CD4-positive, alpha-beta memory T cell (primary cell): Measurements from ENCODE around the gene TCF4. TPM values are rescaled to one million over a fixed set of nuclear protein-coding genes. Genes with fewer than 3 reads are reported as not detected.

Experiments
- CTCF ChIA-PET: fragments of 350-600 bp; sonication (Branson Sonifier 250); formaldehyde crosslinking; loops from one replicate; lab custom pipeline; 2021; ENCODE audit warnings: inconsistent platforms; ENCODE audit not compliant: partially characterized antibody; lab: Charles Lee
- POLR2A ChIA-PET: fragments of 350-600 bp; sonication (Branson Sonifier 250); formaldehyde crosslinking; loops from one replicate; lab custom pipeline; 2021; ENCODE audit not compliant: partially characterized antibody; lab: Charles Lee
- DNase-seq, 5 donors: peaks; one replicate each; pipeline versions ENCODE4 v3.0.0 to v3.0.0-alpha.2; 2020 to 2022; ENCODE audit warnings: mixed read lengths in 1 of 5
- H3K27ac ChIP-seq: one replicate; pipeline ENCODE4 v1.7.0; 2013; ENCODE audit warnings: low read depth, low read length
- H3K27me3 ChIP-seq: 2 replicates; pipeline ENCODE4 v1.7.0; 2013; ENCODE audit warnings: mild to moderate bottlenecking, low read length, moderate library complexity; ENCODE audit not compliant: insufficient read depth
- H3K36me3 ChIP-seq: 2 replicates; pipeline ENCODE4 v1.7.0; 2013; ENCODE audit warnings: mild to moderate bottlenecking, low read length, moderate library complexity; ENCODE audit not compliant: insufficient read depth
- H3K4me1 ChIP-seq: 2 replicates; pipeline ENCODE4 v1.7.0; 2013; ENCODE audit warnings: mild to moderate bottlenecking, low read length, moderate library complexity; ENCODE audit not compliant: insufficient read depth
- H3K4me3 ChIP-seq, 2 donors: one replicate each; pipeline ENCODE4 v1.7.0; 2013; ENCODE audit warnings: low read length in 2 of 2, mild to moderate bottlenecking in 1 of 2
- H3K9me3 ChIP-seq, 2 donors: one replicate each; pipeline ENCODE4 v1.7.0; 2013; ENCODE audit warnings: low read length in 2 of 2, control low read depth in 1 of 2; ENCODE audit not compliant: control insufficient read depth in 1 of 2
- H3K27ac Mint-ChIP-seq, 7 donors: one replicate each; pipeline ENCODE4 v1.8.0; 2020 to 2021; ENCODE audit warnings: mixed read lengths in 7 of 7, mild to moderate bottlenecking in 6 of 7, inconsistent platforms in 3 of 7, moderate library complexity in 3 of 7
- H3K27me3 Mint-ChIP-seq, 2 donors: one replicate each; pipeline ENCODE4 v1.8.0; 2020 to 2021; ENCODE audit warnings: mixed read lengths in 2 of 2
- H3K36me3 Mint-ChIP-seq, 2 donors: one replicate each; pipeline ENCODE4 v1.8.0; 2020 to 2021; ENCODE audit warnings: mixed read lengths in 2 of 2, inconsistent platforms in 1 of 2, mild to moderate bottlenecking in 1 of 2
- H3K4me1 Mint-ChIP-seq, 4 donors: one replicate each; pipeline ENCODE4 v1.8.0; 2020 to 2021; ENCODE audit warnings: mixed read lengths in 4 of 4, mild to moderate bottlenecking in 1 of 4
- H3K4me3 Mint-ChIP-seq, 8 donors: one replicate each; pipeline ENCODE4 v1.8.0; 2020 to 2021; ENCODE audit warnings: mixed read lengths in 8 of 8, mild to moderate bottlenecking in 7 of 8, moderate library complexity in 6 of 8, inconsistent platforms in 3 of 8
- H3K9me3 Mint-ChIP-seq, 8 donors: one replicate each; pipeline ENCODE4 v1.8.0; 2020 to 2021; ENCODE audit warnings: mixed read lengths in 8 of 8, mild to moderate bottlenecking in 5 of 8, inconsistent platforms in 3 of 8, moderate library complexity in 1 of 8
- intact Hi-C: fragments of 100-400 bp; cut with micrococcal nuclease; formaldehyde crosslinking; loops from one replicate; pipeline ENCODE4 v1.15.1; 2023
- polyA plus RNA-seq, 2 donors: library from polyadenylated mRNA; unstranded; fragments of 300-500 nt; fragmentation: Illumina TruSeq; gene quantifications; one replicate each; pipeline ENCODE4 v1.2.3, GENCODE V29; 2021
- total RNA-seq, 2 experiments: library from RNA; stranded (reverse); gene quantifications; one replicate each; pipeline ENCODE4 v1.2.3, GENCODE V29; 2021

TCF4 gene
- total and polyA plus RNA-seq, 4 experiments from 2014 or later, result 0.11 to 2.2 (median 0.76) TPM

GRCh38 chr18:55213586-55213985 is 374.4 kb downstream of the TCF4 start:
- H3K9me3 ChIP-seq, result no peaks in the 10 kb centered on the region
- ChIA-PET POLR2A (no interaction called here), CTCF (interaction anchor here (1.0 kb wide), 2 partner anchors 18 to 51 kb away, joined by 3 read pairs; no protein-coding TSS in a partner anchor)
- H3K36me3 ChIP-seq, result no peaks in the 10 kb centered on the region
- H3K4me1 Mint-ChIP-seq, result no peaks in the 10 kb centered on the region
- no peak overlapping the region for H3K27ac ChIP-seq
- no peak overlapping the region for H3K4me3 Mint-ChIP-seq
- no peaks in the 10 kb centered on the region for H3K36me3 Mint-ChIP-seq
- peak overlapping the region in 1 of 7 donors; percentile 29 for H3K27ac Mint-ChIP-seq
- no peak overlapping the region for H3K4me3 ChIP-seq
- H3K27me3 Mint-ChIP-seq, result no peaks in the 10 kb centered on the region
- no peaks in the 10 kb centered on the region for H3K4me1 ChIP-seq
- H3K27me3 ChIP-seq, result no peaks in the 10 kb centered on the region
- intact Hi-C loops, result no loop called here
- no peak for DNase-seq
- H3K9me3 Mint-ChIP-seq, result peaks cover 0 to 10% (median 3%) of the 10 kb centered on the region in 8 donors

GRCh38 chr18:55206927-55207326 is 381.1 kb downstream of the TCF4 start:
- Histone ChIP-seq H3K27ac (no peak overlapping the region), H3K9me3 (no peaks in the 10 kb centered on the region), H3K4me1 (no peaks in the 10 kb centered on the region), H3K36me3 (no peaks in the 10 kb centered on the region), H3K27me3 (no peaks in the 10 kb centered on the region), H3K4me3 (no peak overlapping the region)
- no peak overlapping the region for H3K4me3 Mint-ChIP-seq
- ChIA-PET CTCF (no interaction called here), POLR2A (no interaction called here)
- H3K27me3 Mint-ChIP-seq, result no peaks in the 10 kb centered on the region
- H3K9me3 Mint-ChIP-seq, result peaks cover 0 to 18% (median 3%) of the 10 kb centered on the region in 8 donors
- intact Hi-C loops, result no loop called here
- no peaks in the 10 kb centered on the region for H3K36me3 Mint-ChIP-seq
- H3K4me1 Mint-ChIP-seq, result no peaks in the 10 kb centered on the region
- no peak for DNase-seq
- no peak overlapping the region for H3K27ac Mint-ChIP-seq

GRCh38 chr18:55202232-55202917 is 385.6 kb downstream of the TCF4 start:
- intact Hi-C loops, result no loop called here
- no peak overlapping the region for H3K4me3 Mint-ChIP-seq
- H3K36me3 Mint-ChIP-seq, result no peaks in the 10 kb centered on the region
- peaks cover 0 to 11% (median 3%) of the 10 kb centered on the region in 8 donors for H3K9me3 Mint-ChIP-seq
- Histone ChIP-seq H3K27me3 (no peaks in the 10 kb centered on the region), H3K36me3 (no peaks in the 10 kb centered on the region), H3K4me1 (no peaks in the 10 kb centered on the region), H3K9me3 (no peaks in the 10 kb centered on the region), H3K27ac (no peak overlapping the region), H3K4me3 (no peak overlapping the region)
- H3K4me1 Mint-ChIP-seq, result no peaks in the 10 kb centered on the region
- no peak overlapping the region for H3K27ac Mint-ChIP-seq
- CTCF ChIA-PET, result no interaction called here
- no peaks in the 10 kb centered on the region for H3K27me3 Mint-ChIP-seq
- POLR2A ChIA-PET, result no interaction called here
- DNase-seq, result no peak

GRCh38 chr18:55199291-55199963 is 388.6 kb downstream of the TCF4 start:
- intact Hi-C loops, result no loop called here

GRCh38 chr18:55195863-55196262 is 392.1 kb downstream of the TCF4 start:
- intact Hi-C loops, result no loop called here
- CTCF ChIA-PET, result no interaction called here
- Mint-ChIP-seq H3K27ac (no peak overlapping the region), H3K36me3 (no peaks in the 10 kb centered on the region), H3K27me3 (no peaks in the 10 kb centered on the region), H3K4me3 (no peak overlapping the region), H3K9me3 (peaks cover 0 to 3% (median 0%) of the 10 kb centered on the region in 8 donors), H3K4me1 (no peaks in the 10 kb centered on the region)
- Histone ChIP-seq H3K27ac (no peak overlapping the region), H3K36me3 (no peaks in the 10 kb centered on the region), H3K27me3 (no peaks in the 10 kb centered on the region), H3K4me3 (no peak overlapping the region), H3K9me3 (no peaks in the 10 kb centered on the region), H3K4me1 (no peaks in the 10 kb centered on the region)
- POLR2A ChIA-PET, result no interaction called here
- DNase-seq, result no peak

More at GRCh38 chr18:55199291-55199963, 388.6 kb downstream of the TCF4 start:
- CTCF ChIA-PET, result no interaction called here
- no peak for DNase-seq
- H3K36me3 ChIP-seq, result no peaks in the 10 kb centered on the region
- Mint-ChIP-seq H3K27me3 (no peaks in the 10 kb centered on the region), H3K4me1 (no peaks in the 10 kb centered on the region), H3K27ac (no peak overlapping the region), H3K9me3 (peaks cover 0 to 4% (median 2%) of the 10 kb centered on the region in 8 donors), H3K4me3 (no peak overlapping the region), H3K36me3 (no peaks in the 10 kb centered on the region)
- POLR2A ChIA-PET, result no interaction called here
- H3K4me3 ChIP-seq, result no peak overlapping the region
- H3K4me1 ChIP-seq, result no peaks in the 10 kb centered on the region
- H3K27me3 ChIP-seq, result no peaks in the 10 kb centered on the region
- H3K9me3 ChIP-seq, result no peaks in the 10 kb centered on the region
- H3K27ac ChIP-seq, result no peak overlapping the region

GRCh38 chr18:55189972-55190371 is 398.0 kb downstream of the TCF4 start:
- H3K36me3 ChIP-seq, result no peaks in the 10 kb centered on the region
- H3K27ac Mint-ChIP-seq, result no peak overlapping the region

GRCh38 chr18:55186588-55186987 is 401.4 kb downstream of the TCF4 start:
- Histone ChIP-seq H3K27ac (no peak overlapping the region), H3K36me3 (no peaks in the 10 kb centered on the region), H3K27me3 (no peaks in the 10 kb centered on the region), H3K4me3 (no peak overlapping the region), H3K4me1 (no peaks in the 10 kb centered on the region), H3K9me3 (no peaks in the 10 kb centered on the region)
- Mint-ChIP-seq H3K4me1 (no peaks in the 10 kb centered on the region), H3K36me3 (no peaks in the 10 kb centered on the region), H3K27ac (no peak overlapping the region), H3K9me3 (peaks cover 0 to 3% (median under 1%) of the 10 kb centered on the region in 8 donors), H3K4me3 (no peak overlapping the region), H3K27me3 (no peaks in the 10 kb centered on the region)
- ChIA-PET CTCF (no interaction called here), POLR2A (no interaction called here)
- DNase-seq, result no peak
- intact Hi-C loops, result no loop called here

More at GRCh38 chr18:55189972-55190371, 398.0 kb downstream of the TCF4 start:
- Mint-ChIP-seq H3K9me3 (peaks cover 0 to 3% (median 0%) of the 10 kb centered on the region in 8 donors), H3K4me1 (no peaks in the 10 kb centered on the region), H3K27me3 (no peaks in the 10 kb centered on the region), H3K4me3 (no peak overlapping the region), H3K36me3 (no peaks in the 10 kb centered on the region)
- no peak for DNase-seq
- H3K4me1 ChIP-seq, result no peaks in the 10 kb centered on the region
- ChIA-PET CTCF (no interaction called here), POLR2A (no interaction called here)
- intact Hi-C loops, result no loop called here
- H3K9me3 ChIP-seq, result no peaks in the 10 kb centered on the region
- no peaks in the 10 kb centered on the region for H3K27me3 ChIP-seq
- H3K27ac ChIP-seq, result no peak overlapping the region
- no peak overlapping the region for H3K4me3 ChIP-seq
